Stimulated activated CD8-positive, alpha-beta memory T cell treated with anti-CD3 and anti-CD28 coated beads, Interleukin-12 subunit alpha, Interleukin-12 subunit beta, amount 100 ng/mL, for 24 hours (primary cell): ENCODE results near the gene HOXB4.

Source experiments
- DNase-seq: peaks from one replicate; pipeline ENCODE4 v3.0.0-alpha.2; 2020; ENCODE audit errors: extremely low read depth

Gene HOXB4

GRCh38 chr17:48615047-48615962 is 37.2 kb upstream of the HOXB4 start, which contains the start of gene HOXB8:
HOXB8 (minus strand) TSS chr17:48615292; CDS start chr17:48614704, 588 bp downstream.
- no peak for DNase-seq

- DNase-seq: no peak
These were observed 35.9 kb upstream of the HOXB4 start for GRCh38 chr17:48613862-48614694.

GRCh38 chr17:48612854-48613691 is 34.9 kb upstream of the HOXB4 start:
- DNase-seq: no peak

- DNase-seq: no peak
These were observed 34.3 kb upstream of the HOXB4 start for GRCh38 chr17:48612456-48612853.

GRCh38 chr17:48611681-48612455 is 33.7 kb upstream of the HOXB4 start:
- no peak for DNase-seq

- DNase-seq: no peak
These were observed 33.1 kb upstream of the HOXB4 start for GRCh38 chr17:48611213-48611612.

- no peak for DNase-seq
These were observed 32.4 kb upstream of the HOXB4 start, which contains the start of gene HOXB7 for GRCh38 chr17:48610282-48611211. HOXB7 (minus strand) TSS chr17:48611017; CDS start chr17:48610918, 99 bp downstream.

GRCh38 chr17:48609759-48610281 is 31.7 kb upstream of the HOXB4 start:
- DNase-seq: no peak

GRCh38 chr17:48609033-48609432 is 30.9 kb upstream of the HOXB4 start:
- no peak for DNase-seq

GRCh38 chr17:48608494-48608834 is 30.3 kb upstream of the HOXB4 start:
- DNase-seq: no peak

- DNase-seq: no peak
These were observed 28.9 kb upstream of the HOXB4 start for GRCh38 chr17:48606892-48607614.

GRCh38 chr17:48605991-48606891 is 28.1 kb upstream of the HOXB4 start:
- DNase-seq: no peak

GRCh38 chr17:48605409-48605919 is 27.3 kb upstream of the HOXB4 start:
- no peak for DNase-seq

GRCh38 chr17:48604770-48605329 is 26.7 kb upstream of the HOXB4 start, which contains the start of gene HOXB6:
HOXB6 (minus strand) TSS chr17:48604986; CDS start chr17:48598150, 6,836 bp downstream.
- no peak for DNase-seq

GRCh38 chr17:48603959-48604769 is 26.0 kb upstream of the HOXB4 start:
- DNase-seq: no peak
